Pancreas (tissue), 10 donors: ENCODE results near the gene MDFIC. TPM values are rescaled to one million over a fixed set of nuclear protein-coding genes. Genes with fewer than 3 reads are reported as not detected.

Experiments
- ATAC-seq, 4 donors: fragments of 200-7000 bp; cut with Tn5 transposase; one replicate each; pipeline versions ENCODE4 v1.8.0 to v1.9.1; 2020; ENCODE audit warnings: mild to moderate bottlenecking in 4 of 4, moderate library complexity in 4 of 4
- DNase-seq, 6 donors: peaks; one replicate each; pipeline ENCODE4 v3.0.0-alpha.2; 2020
- FAIRE-seq: peaks from 2 replicates; lab custom pipeline; 2012; peaks lifted over from hg19 to GRCh38; lab: Jason Lieb, UNC
- H3K27ac ChIP-seq, 4 donors: fragments of 200-600 bp; sonication (generic); 1 replicate in 3 of 4; 2 replicates in 1 of 4; pipeline versions ENCODE4 v1.5.0 to v1.8.0; 2020
- H3K27me3 ChIP-seq, 4 donors: fragments of 200-600 bp; one replicate each; pipeline ENCODE4 v1.8.0; 2021
- H3K36me3 ChIP-seq, 3 donors: fragments of 200-600 bp; sonication (generic) in 1 of 3; one replicate each; pipeline versions ENCODE4 v1.5.0 to v1.8.0; 2020 to 2021
- H3K4me1 ChIP-seq, 3 donors: fragments of 200-600 bp; one replicate each; pipeline ENCODE4 v1.8.0; 2021
- H3K4me3 ChIP-seq, 4 donors: fragments of 200-600 bp; sonication (generic) in 2 of 4; one replicate each; pipeline versions ENCODE4 v1.5.0 to v1.8.0; 2020 to 2021
- H3K9me3 ChIP-seq, 4 donors: fragments of 200-600 bp; one replicate each; pipeline ENCODE4 v1.8.0; 2021
- CTCF ChIP-seq, 4 donors: fragments of 200-600 bp; sonication (generic) in 3 of 4; IDR thresholded peaks; one replicate each; pipeline versions ENCODE4 v1.5.0 to v1.8.0; 2021; ENCODE audit warnings: antibody characterized with exemption in 4 of 4
- WGBS, 2 donors: extraction: QIAGEN DNeasy Blood & Tissue Kit; methylation state at CpG; one replicate each; pipeline ENCODE4 v1.1.7; 2013; 5-methylcytosine and 5-hydroxymethylcytosine counted together
- intact Hi-C, 3 donors: fragments of 100-400 bp; cut with DNase I; formaldehyde crosslinking; loops; one replicate each; pipeline versions ENCODE4 v1.11.1 to v1.14.2; 2022
- polyA plus RNA-seq, 2 donors: library from polyadenylated mRNA; stranded (reverse); fragments of 200-250 nt; gene quantifications; one replicate each; pipeline ENCODE4 v1.2.3, GENCODE V29; 2013
- total RNA-seq, 6 donors: library from RNA; stranded (reverse); fragmentation: NEBNext Ultra II Directional in 4 of 6; extraction: Animal tissue kit (Norgen Biotek cat#: 25700) in 4 of 6; gene quantifications; one replicate each; pipeline versions ENCODE4 v1.2.1 to v1.2.4, GENCODE V29; 2021 to 2023
- donor health status: healthy with polysubstance abuse.
- donor health status: DM: no; HTN: no; CAD: no; lungs with moderate emphysema.
- donor health status: DM: no; HTN: no; CAD: no.
- donor health status: control.
- donor health status: control.
- donor health status: Bipolar disorder and iron deficiency.
- donor health status: DM: yes; HTN: yes; CAD: no.
- donor health status: DM: no; HTN: no; CAD: no.
- donor health status: DM: no; HTN: no; CAD: no.
- donor health status: DM: yes; HTN: yes; CAD: no.

The MDFIC gene
- total and polyA plus RNA-seq, 8 donors = 3.1 to 12.3 (median 4.8) TPM

DNA sequence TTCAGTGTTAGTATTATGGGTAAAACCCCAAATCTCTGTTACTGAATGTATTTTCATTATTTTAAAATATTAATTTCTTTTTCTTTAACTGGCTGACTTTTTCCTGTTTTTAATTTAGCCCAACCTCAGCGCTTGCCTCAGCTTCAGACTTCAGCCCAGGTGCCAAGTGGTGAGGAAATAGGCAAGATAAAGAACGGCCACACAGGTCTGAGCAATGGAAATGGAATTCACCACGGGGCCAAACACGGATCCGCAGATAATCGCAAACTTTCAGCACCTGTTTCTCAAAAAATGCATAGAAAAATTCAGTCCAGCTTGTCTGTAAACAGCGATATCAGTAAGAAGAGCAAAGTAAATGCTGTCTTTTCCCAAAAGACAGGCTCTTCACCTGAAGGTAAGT, 57.5 kb downstream of the MDFIC start:
- peak overlapping the region in 1 of 4 donors; percentile 6 for H3K4me3 ChIP-seq
- peak overlapping the region in 3 of 4 donors; percentile 44 to 62 (median 54) for H3K27ac ChIP-seq
- no peaks in the 10 kb centered on the region for H3K9me3 ChIP-seq
- intact Hi-C loops = no loop called here
- WGBS, 2 donors = 6 to 11% methylated on average over 7 of the region's 7 CpGs
- peaks cover 0 to 19% (median 7%) of the 10 kb centered on the region in 3 donors for H3K4me1 ChIP-seq
- no peak for TF ChIP-seq CTCF (IDR thresholded peaks at IDR 0.05)
- ATAC-seq = peak; percentile 99
- H3K36me3 ChIP-seq = no peaks in the 10 kb centered on the region
- no peaks in the 10 kb centered on the region for H3K27me3 ChIP-seq
- DNase-seq = peak in 4 of 6 donors; percentile 50 to 74 (median 66)
- FAIRE-seq = no peak

DNA sequence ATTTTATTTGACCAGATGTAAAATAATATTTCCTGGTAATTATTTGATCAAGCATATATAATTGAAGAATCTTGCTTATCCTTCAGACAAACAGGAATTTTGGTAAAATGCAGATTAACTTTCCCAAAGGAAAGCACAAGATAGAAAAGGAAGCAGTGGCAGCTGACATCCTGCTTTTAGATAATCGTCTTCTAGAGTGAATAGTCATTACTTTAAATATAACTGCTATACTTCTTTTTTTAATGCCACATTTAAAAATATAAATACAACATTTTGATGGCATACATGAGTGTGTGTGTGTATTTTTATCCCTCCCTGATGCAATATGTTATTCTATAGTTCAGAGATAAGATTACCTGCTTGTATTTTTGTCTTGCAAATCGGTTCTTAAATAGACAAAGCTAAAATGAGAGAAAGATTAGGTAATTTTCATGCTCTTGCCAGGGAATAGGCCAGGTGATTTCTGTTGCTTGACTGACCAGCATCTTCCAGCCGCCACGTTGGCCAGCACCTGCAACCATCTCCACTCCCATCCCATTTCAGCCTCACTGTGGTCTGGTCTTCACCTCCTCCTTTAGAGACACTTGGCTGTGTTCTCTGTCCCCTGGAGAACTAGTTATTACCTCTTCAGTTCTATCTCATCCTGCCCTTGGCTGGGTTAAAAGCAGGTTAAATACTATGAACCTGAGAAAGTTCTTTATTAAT, 58.1 kb downstream of the MDFIC start:
- no peak for TF ChIP-seq CTCF (IDR thresholded peaks at IDR 0.05)
- H3K36me3 ChIP-seq = no peaks in the 10 kb centered on the region
- H3K27me3 ChIP-seq = no peaks in the 10 kb centered on the region
- no peaks in the 10 kb centered on the region for H3K9me3 ChIP-seq
- intact Hi-C loops = no loop called here
- 52 to 56% methylated on average over 4 of the region's 4 CpGs for WGBS, 2 donors
- DNase-seq = no peak
- H3K4me3 ChIP-seq = peak overlapping the region in 1 of 4 donors; percentile 6
- FAIRE-seq = no peak
- peak overlapping the region in 3 of 4 donors; percentile 44 to 62 (median 54) for H3K27ac ChIP-seq
- peaks cover 0 to 19% (median 7%) of the 10 kb centered on the region in 3 donors for H3K4me1 ChIP-seq
- peak; percentile 21 to 48 (median 38) for ATAC-seq

GRCh38 chr7:114981323-114981722, 59.4 kb downstream of the MDFIC start:
- Histone ChIP-seq H3K36me3 (no peaks in the 10 kb centered on the region), H3K27ac (no peak overlapping the region), H3K4me1 (peaks cover 0 to 19% (median 7%) of the 10 kb centered on the region in 3 donors), H3K27me3 (no peaks in the 10 kb centered on the region), H3K4me3 (no peak overlapping the region), H3K9me3 (no peaks in the 10 kb centered on the region)
- intact Hi-C loops = no loop called here
- ATAC-seq = no peak
- 91 to 95% methylated on average over 2 of the region's 2 CpGs for WGBS, 2 donors
- no peak for FAIRE-seq
- DNase-seq = no peak
- TF ChIP-seq CTCF (IDR thresholded peaks at IDR 0.05) = no peak

DNA sequence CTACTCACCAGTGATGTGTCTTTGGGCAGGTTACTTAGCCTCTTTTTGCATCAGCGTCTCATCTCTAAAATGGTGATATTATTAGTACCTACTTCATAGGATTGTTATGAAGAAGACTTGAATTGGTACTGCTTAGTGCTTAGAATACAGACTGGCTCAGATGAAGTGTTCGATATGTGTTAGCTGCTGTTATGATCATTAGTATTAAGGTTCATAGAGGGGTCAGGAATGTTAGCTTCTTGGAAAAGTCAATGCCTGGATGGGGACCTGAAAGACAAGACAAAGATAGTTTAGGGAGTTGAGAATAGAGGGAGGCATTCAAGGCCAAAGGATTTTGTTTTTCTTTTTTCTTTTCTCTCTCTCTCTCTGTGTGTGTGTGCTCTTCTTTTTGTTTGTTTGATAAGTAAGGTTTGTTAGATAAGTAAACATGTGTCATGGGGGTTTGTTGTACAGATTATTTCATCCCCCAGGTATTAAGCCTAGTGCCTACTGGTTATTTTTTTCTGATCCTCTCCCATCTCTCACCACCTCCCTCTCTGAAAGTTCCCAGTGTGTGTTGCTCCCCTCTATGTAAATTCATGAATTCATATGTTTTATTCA, 63.3 kb downstream of the MDFIC start:
- no peak for FAIRE-seq

More for the DNA sequence above, 63.3 kb downstream of the MDFIC start:
- intact Hi-C loops = no loop called here
- ATAC-seq (no peak), DNase-seq (no peak)
- no peak for TF ChIP-seq CTCF (IDR thresholded peaks at IDR 0.05)
- Histone ChIP-seq H3K4me3 (no peak overlapping the region), H3K27ac (no peak overlapping the region), H3K4me1 (no peaks in the 10 kb centered on the region), H3K27me3 (no peaks in the 10 kb centered on the region), H3K9me3 (no peaks in the 10 kb centered on the region), H3K36me3 (no peaks in the 10 kb centered on the region)
- 85 to 88% methylated on average over 2 of the region's 2 CpGs for WGBS, 2 donors
